Stimulated activated CD8-positive, alpha-beta memory T cell treated with anti-CD3 and anti-CD28 coated beads, Interleukin-4, amount 100 ng/mL, for 24 hours (primary cell): Measurements from ENCODE around the gene SPRY2.

ENCODE experiments used
- DNase-seq: peaks from one replicate; pipeline ENCODE4 v3.0.0-alpha.2; 2020; ENCODE audit warnings: low read depth

Gene SPRY2

GRCh38 chr13:80313668-80314256 is 27.2 kb downstream of the SPRY2 start:
- no peak for DNase-seq

GRCh38 chr13:80312967-80313366 is 28.0 kb downstream of the SPRY2 start:
- DNase-seq, result no peak

GRCh38 chr13:80312012-80312704 is 28.8 kb downstream of the SPRY2 start:
- no peak for DNase-seq

DNA sequence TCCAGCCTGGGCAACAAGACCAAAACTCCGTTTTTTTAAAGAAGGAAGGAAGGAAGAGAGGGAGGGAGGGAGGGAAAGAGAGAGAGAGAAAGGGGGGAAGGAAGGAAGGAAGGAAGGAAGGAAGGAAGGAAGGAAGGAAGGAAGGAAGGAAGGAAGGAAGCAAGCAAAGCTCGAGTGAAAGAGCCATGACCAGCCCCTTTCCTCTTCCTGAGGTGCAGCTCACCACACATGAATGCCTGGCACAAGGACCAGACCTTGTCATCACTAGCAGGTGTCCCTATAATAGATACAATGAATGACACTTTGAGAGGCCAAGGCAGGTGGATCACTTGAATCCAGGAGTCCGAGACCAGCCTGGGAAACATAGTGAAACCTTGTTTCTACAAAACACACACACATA is 31.0 kb downstream of the SPRY2 start:
- no peak for DNase-seq

GRCh38 chr13:80307401-80307987 is 33.4 kb downstream of the SPRY2 start:
- DNase-seq, result no peak

DNA sequence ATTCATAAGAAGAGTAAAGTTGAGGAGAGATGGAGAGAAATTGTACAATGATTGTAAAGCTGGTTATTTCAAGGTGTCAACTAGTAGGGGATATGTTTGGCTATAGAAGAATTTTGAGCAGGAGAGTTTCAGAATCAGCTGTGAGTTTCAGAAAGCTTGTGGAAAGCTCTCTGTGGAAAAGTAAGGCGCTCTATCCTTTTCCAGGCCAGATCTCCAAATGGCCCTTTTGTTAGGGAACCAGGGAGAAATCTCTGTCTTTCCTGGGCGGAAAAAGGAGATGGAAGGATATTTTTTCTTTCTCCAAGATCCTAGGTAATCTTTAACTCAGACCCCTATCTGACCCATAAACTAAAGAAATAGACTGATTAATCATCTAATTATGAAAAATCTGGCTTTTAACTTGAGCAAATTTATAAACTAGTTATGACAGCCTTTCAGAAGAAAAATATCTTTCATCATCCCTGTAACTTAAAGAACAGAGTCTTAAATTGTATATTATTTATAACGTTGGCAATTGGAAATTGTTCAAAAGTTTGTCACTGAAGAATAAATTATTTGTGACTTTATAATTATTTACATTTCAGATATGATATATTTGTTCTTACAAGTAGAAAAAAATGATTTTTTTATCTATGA is 34.5 kb downstream of the SPRY2 start:
- no peak for DNase-seq

DNA sequence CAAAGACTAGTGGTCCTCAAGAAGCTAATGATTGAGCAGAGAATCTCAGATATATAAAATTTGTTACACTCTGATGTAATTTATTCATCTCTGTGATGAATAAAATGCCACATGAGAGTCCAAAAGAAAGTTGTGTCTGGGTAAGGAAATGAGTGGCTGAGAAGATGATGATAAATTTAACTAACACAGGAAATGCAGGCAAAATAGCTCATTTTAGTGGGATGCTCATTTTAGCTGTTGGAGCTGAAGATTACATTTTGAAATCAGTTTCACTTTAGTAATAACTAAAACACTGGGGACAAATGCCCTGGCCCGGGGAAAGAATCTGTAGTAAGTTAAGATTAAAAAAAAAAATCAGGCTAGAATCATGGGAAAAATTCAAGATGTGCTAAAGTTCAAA is 35.2 kb downstream of the SPRY2 start:
- DNase-seq, result no peak

DNA sequence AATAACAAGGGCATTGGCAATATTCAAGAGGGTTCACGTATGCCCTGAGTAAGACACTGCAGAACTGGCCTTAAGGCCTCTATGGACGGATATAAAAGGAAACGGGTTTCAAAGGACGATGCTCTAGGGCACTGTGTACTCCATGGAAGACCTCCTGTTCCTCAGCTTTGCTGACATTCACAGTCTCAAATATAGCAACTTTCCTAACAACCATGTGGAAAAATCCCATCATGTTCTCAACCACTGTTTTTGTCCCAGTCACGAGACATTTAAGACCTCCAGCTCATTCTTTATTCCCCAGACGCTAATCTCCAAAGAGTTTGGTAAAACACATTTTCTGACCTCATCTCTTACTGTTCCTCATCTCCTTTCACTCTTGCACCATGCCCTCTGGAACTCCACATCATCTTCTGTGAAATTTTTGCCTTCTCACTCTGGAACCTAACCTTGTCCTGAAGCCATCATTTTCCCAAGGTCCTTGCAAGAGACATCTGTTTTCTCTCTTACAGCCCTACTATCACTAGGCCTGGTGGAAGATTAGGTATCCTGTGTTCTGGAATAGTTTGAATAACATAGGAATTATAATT is 37.6 kb downstream of the SPRY2 start:
- no peak for DNase-seq

DNA sequence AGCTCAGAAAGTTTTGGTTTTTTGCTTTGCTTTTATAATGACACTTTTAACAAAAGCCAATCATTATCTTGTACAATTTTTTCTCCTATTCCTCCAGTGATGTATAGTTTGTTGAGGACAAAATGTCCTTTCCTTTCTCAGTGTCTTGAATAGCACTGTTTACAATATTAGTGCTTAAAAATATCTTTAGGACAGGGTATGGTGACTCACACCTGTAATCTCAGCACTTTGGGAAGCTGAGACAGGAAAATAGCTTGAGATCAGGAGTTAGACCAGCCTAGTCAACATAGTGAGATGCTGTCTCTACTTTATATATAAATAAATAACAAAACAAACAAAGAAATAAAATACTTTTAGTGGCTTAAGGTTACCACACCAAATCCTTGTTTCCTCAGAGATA is 41.9 kb downstream of the SPRY2 start:
- DNase-seq, result no peak

GRCh38 chr13:80297503-80297902 is 43.4 kb downstream of the SPRY2 start:
- DNase-seq, result no peak

DNA sequence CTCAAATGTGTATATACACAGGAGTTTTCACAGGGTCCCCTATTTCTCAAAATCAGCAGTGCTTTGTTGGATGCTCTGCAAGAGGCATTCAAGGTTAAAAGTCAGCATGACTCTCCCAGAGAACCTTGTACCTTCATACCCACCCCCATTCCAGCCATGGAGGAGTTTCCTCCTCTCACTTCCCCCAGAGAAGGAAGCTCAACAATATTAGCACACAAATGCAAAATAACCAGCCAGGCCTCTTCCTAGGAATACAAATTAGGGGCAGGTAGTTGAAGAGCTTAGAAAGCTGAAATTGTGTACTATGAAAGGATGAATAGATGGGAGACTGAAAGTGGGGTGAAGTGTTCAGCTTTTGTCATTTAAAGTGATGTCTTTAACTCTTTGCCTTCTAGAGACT is 43.8 kb downstream of the SPRY2 start:
- no peak for DNase-seq

GRCh38 chr13:80296638-80297037 is 44.3 kb downstream of the SPRY2 start:
- no peak for DNase-seq

- DNase-seq, result no peak
Measured at GRCh38 chr13:80290591-80290990, 50.3 kb downstream of the SPRY2 start.
